Measurements from ENCODE around the gene TMEM269.

TMEM269 gene

DNA sequence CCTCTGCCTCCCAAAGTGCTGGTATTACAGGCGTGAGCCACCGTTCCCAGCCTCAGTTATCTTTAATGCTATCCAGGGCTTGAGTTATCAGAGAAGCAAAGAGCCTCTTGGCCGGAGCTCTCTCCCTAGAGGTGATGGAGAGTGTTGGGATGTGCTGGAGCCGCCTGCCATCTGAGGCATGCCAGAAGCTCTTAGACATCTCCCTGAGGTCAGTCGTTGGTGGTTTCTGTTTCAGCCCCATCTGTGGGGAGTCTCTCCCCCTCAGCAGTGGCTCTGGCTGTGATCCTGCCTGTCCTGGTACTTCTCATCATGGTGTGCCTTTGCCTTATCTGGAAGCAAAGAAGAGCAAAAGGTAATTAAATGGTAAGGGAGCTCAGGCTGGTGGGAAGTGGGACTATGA, 50.0 kb downstream of the TMEM269 start:
- no peaks in the 10 kb centered on the region for H3K36me3 ChIP-seq (ENCODE audit: insufficient read depth, low read length)
- H3K27ac ChIP-seq (ENCODE audit: low read depth, low read length, poor library complexity, severe bottlenecking): no peak overlapping the region
- H2AFZ ChIP-seq (ENCODE audit: low read length): no peak overlapping the region
- H4K20me1 ChIP-seq (ENCODE audit: insufficient read depth, low read length): no peaks in the 10 kb centered on the region
- no peaks in the 10 kb centered on the region for H3K9me2 ChIP-seq (ENCODE audit: low read depth, low read length)
- no peaks in the 10 kb centered on the region for H3K4me1 ChIP-seq (ENCODE audit: insufficient read depth, low read length, severe bottlenecking)
- no peak overlapping the region for H3K9ac ChIP-seq (ENCODE audit: low read length)
- no peaks in the 10 kb centered on the region for H3K27me3 ChIP-seq (ENCODE audit: insufficient read depth, low read length)
- no peaks in the 10 kb centered on the region for H3K79me2 ChIP-seq (ENCODE audit: insufficient read depth, low read length)
- no peaks in the 10 kb centered on the region for H3F3A ChIP-seq (ENCODE audit: insufficient read depth, low read length)
- no peak overlapping the region for H3K4me3 ChIP-seq (ENCODE audit: low read depth, low read length, poor library complexity, severe bottlenecking)
- H3K9me3 ChIP-seq (ENCODE audit: low read length): no peaks in the 10 kb centered on the region
- TF ChIP-seq EZH2 (IDR thresholded peaks at IDR 0.05; ENCODE audit: borderline replicate concordance, low read length) (no peak), CTCF (IDR thresholded peaks at IDR 0.05; ENCODE audit: low read length) (no peak)
- H3K4me2 ChIP-seq (ENCODE audit: low read length): no peak overlapping the region

DNA sequence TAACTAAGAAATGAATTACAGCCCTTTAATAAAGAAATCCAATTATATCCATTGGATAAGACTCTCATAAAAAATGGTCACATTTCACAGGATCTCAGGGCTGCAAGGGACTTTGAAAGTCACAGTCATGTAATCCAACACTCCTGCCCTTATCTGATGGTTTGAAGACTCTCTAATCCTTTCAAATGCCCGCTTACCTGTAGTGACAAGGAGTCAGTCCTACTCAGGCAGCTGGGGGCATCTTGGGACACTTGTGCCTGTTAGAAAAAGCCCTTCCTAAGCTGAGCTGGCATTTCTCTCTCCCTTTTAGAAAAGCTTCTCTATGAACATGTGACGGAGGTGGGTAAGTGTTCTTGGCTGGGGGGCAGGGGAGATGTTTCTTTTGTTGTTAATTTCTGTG, 50.6 kb downstream of the TMEM269 start:
- no peaks in the 10 kb centered on the region for H3K36me3 ChIP-seq (ENCODE audit: insufficient read depth, low read length)
- H3K9me2 ChIP-seq (ENCODE audit: low read depth, low read length): no peaks in the 10 kb centered on the region
- no peak for TF ChIP-seq CTCF (IDR thresholded peaks at IDR 0.05; ENCODE audit: low read length)
- TF ChIP-seq EZH2 (IDR thresholded peaks at IDR 0.05; ENCODE audit: borderline replicate concordance, low read length): no peak
- no peak overlapping the region for H3K9ac ChIP-seq (ENCODE audit: low read length)
- H3K4me3 ChIP-seq (ENCODE audit: low read depth, low read length, poor library complexity, severe bottlenecking): no peak overlapping the region
- no peaks in the 10 kb centered on the region for H3K27me3 ChIP-seq (ENCODE audit: insufficient read depth, low read length)
- no peak overlapping the region for H2AFZ ChIP-seq (ENCODE audit: low read length)
- H4K20me1 ChIP-seq (ENCODE audit: insufficient read depth, low read length): no peaks in the 10 kb centered on the region
- no peak overlapping the region for H3K27ac ChIP-seq (ENCODE audit: low read depth, low read length, poor library complexity, severe bottlenecking)
- H3K9me3 ChIP-seq (ENCODE audit: low read length): no peaks in the 10 kb centered on the region
- no peaks in the 10 kb centered on the region for H3K4me1 ChIP-seq (ENCODE audit: insufficient read depth, low read length, severe bottlenecking)
- no peaks in the 10 kb centered on the region for H3F3A ChIP-seq (ENCODE audit: insufficient read depth, low read length)
- H3K79me2 ChIP-seq (ENCODE audit: insufficient read depth, low read length): no peaks in the 10 kb centered on the region
- no peak overlapping the region for H3K4me2 ChIP-seq (ENCODE audit: low read length)

- Histone ChIP-seq H3K4me1 (ENCODE audit: insufficient read depth, low read length, severe bottlenecking) (no peaks in the 10 kb centered on the region), H3K27me3 (ENCODE audit: insufficient read depth, low read length) (no peaks in the 10 kb centered on the region), H3F3A (ENCODE audit: insufficient read depth, low read length) (no peaks in the 10 kb centered on the region), H3K4me3 (ENCODE audit: low read depth, low read length, poor library complexity, severe bottlenecking) (no peak overlapping the region), H3K9ac (ENCODE audit: low read length) (no peak overlapping the region), H2AFZ (ENCODE audit: low read length) (no peak overlapping the region), H3K36me3 (ENCODE audit: insufficient read depth, low read length) (0 out of 2 replicates have a peak, but pooled peaks cover 3% of the 10 kb centered on the region), H3K4me2 (ENCODE audit: low read length) (no peak overlapping the region), H3K79me2 (ENCODE audit: insufficient read depth, low read length) (no peaks in the 10 kb centered on the region), H3K9me2 (ENCODE audit: low read depth, low read length) (no peaks in the 10 kb centered on the region), H3K27ac (ENCODE audit: low read depth, low read length, poor library complexity, severe bottlenecking) (no peak overlapping the region), H3K9me3 (ENCODE audit: low read length) (no peaks in the 10 kb centered on the region), H4K20me1 (ENCODE audit: insufficient read depth, low read length) (no peaks in the 10 kb centered on the region)
- TF ChIP-seq CTCF (IDR thresholded peaks at IDR 0.05; ENCODE audit: low read length) (no peak), EZH2 (IDR thresholded peaks at IDR 0.05; ENCODE audit: borderline replicate concordance, low read length) (no peak)
Observed at GRCh38 chr1:42837709-42838108, 52.9 kb downstream of the TMEM269 start.
